Jurkat, Clone E6-1 (cell line): ENCODE results near the gene SYTL3.

Experiments
- DNase-seq: peaks from one replicate; pipeline ENCODE4 v3.0.0-alpha.2; 2011; ENCODE audit warnings: low read depth, low spot score
- H3K4me3 ChIP-seq: 2 replicates; pipeline ENCODE4 v1.5.1; 2011; ENCODE audit warnings: mild to moderate bottlenecking, low read length, control low read depth, moderate library complexity

The SYTL3 gene

GRCh38 chr6:158799051-158799792 lies 149.4 kb downstream of the SYTL3 start:
- H3K4me3 ChIP-seq = no peak overlapping the region
- DNase-seq = no peak

- no peak for DNase-seq
- H3K4me3 ChIP-seq = no peak overlapping the region
These were observed 151.9 kb downstream of the SYTL3 start for GRCh38 chr6:158801655-158802294.

GRCh38 chr6:158803733-158804143 lies 153.9 kb downstream of the SYTL3 start:
- peak overlapping the region; percentile 35 for H3K4me3 ChIP-seq
- DNase-seq = peak; percentile 83

GRCh38 chr6:158804207-158804606 lies 154.4 kb downstream of the SYTL3 start:
- H3K4me3 ChIP-seq = peak overlapping the region; percentile 35

GRCh38 chr6:158805698-158806377 lies 156.0 kb downstream of the SYTL3 start:
- no peak for DNase-seq
- no peak overlapping the region for H3K4me3 ChIP-seq

More at GRCh38 chr6:158804207-158804606, 154.4 kb downstream of the SYTL3 start:
- no peak for DNase-seq

GRCh38 chr6:158807515-158808441 lies 157.9 kb downstream of the SYTL3 start:
- peak; percentile 72 for DNase-seq
- H3K4me3 ChIP-seq = no peak overlapping the region

- no peak for DNase-seq
- no peak overlapping the region for H3K4me3 ChIP-seq
These were observed 158.6 kb downstream of the SYTL3 start for GRCh38 chr6:158808442-158808833.

- DNase-seq = no peak
- H3K4me3 ChIP-seq = no peak overlapping the region
These were observed 159.3 kb downstream of the SYTL3 start for GRCh38 chr6:158808941-158809678.

- no peak overlapping the region for H3K4me3 ChIP-seq
- no peak for DNase-seq
These were observed 160.6 kb downstream of the SYTL3 start for GRCh38 chr6:158810155-158811095.

GRCh38 chr6:158812611-158813010 lies 162.8 kb downstream of the SYTL3 start:
- no peak overlapping the region for H3K4me3 ChIP-seq
- no peak for DNase-seq

GRCh38 chr6:158813032-158813431 lies 163.2 kb downstream of the SYTL3 start:
- DNase-seq = no peak
- H3K4me3 ChIP-seq = no peak overlapping the region
